Stomach (tissue), 4 donors: ENCODE data around the gene C20orf173.

Experiments used
- EP300 ChIP-seq: sonication (generic); formaldehyde crosslinking; IDR thresholded peaks from one replicate; pipeline ENCODE4 v1.6.1; 2017; ENCODE audit warnings: antibody characterized with exemption
- POLR2A ChIP-seq, 4 donors: fragments of 450-650 bp; IDR thresholded peaks; one replicate each; pipeline ENCODE4 v1.6.1; 2016; ENCODE audit warnings: antibody characterized with exemption in 4 of 4, control low read depth in 2 of 4, mild to moderate bottlenecking in 1 of 4, moderate library complexity in 1 of 4
- POLR2AphosphoS5 ChIP-seq, 3 donors: sonication (generic); formaldehyde crosslinking; IDR thresholded peaks; one replicate each; pipeline ENCODE4 v1.6.1; 2016; ENCODE audit warnings: antibody characterized with exemption in 3 of 3
- TF ChIP-seq, protein P1 (sequence below), 7 experiments: fragments of 450-650 bp in 4 of 7; fragments of 200-600 bp in 3 of 7; sonication (generic) in 3 of 7; IDR thresholded peaks; one replicate each; pipeline ENCODE4 v1.5.1; 2016 to 2019; ENCODE audit warnings: antibody characterized with exemption in 7 of 7, control low read depth in 2 of 7, mild to moderate bottlenecking in 1 of 7

GRCh38 chr20:35515341-35515740 is 14.1 kb downstream of the C20orf173 start:
- TF ChIP-seq POLR2A (IDR thresholded peaks at IDR 0.05) (no peak), POLR2AphosphoS5 (IDR thresholded peaks at IDR 0.05) (no peak), EP300 (no peak)
- TF ChIP-seq, protein P1, sequence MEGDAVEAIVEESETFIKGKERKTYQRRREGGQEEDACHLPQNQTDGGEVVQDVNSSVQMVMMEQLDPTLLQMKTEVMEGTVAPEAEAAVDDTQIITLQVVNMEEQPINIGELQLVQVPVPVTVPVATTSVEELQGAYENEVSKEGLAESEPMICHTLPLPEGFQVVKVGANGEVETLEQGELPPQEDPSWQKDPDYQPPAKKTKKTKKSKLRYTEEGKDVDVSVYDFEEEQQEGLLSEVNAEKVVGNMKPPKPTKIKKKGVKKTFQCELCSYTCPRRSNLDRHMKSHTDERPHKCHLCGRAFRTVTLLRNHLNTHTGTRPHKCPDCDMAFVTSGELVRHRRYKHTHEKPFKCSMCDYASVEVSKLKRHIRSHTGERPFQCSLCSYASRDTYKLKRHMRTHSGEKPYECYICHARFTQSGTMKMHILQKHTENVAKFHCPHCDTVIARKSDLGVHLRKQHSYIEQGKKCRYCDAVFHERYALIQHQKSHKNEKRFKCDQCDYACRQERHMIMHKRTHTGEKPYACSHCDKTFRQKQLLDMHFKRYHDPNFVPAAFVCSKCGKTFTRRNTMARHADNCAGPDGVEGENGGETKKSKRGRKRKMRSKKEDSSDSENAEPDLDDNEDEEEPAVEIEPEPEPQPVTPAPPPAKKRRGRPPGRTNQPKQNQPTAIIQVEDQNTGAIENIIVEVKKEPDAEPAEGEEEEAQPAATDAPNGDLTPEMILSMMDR (IDR thresholded peaks at IDR 0.05), result no peak
